ENCODE results near the gene ACLY. TPM values are rescaled to one million over a fixed set of nuclear protein-coding genes. Genes with fewer than 3 reads are reported as not detected.

The ACLY gene
- total RNA-seq, 2 experiments from 2014 or later = 189 to 192 TPM

GRCh38 chr17:41959030-41959335 is 40.2 kb upstream of the ACLY start:
- no peak for ATAC-seq
- POLR2A ChIA-PET = interaction anchor here (0.7 kb wide), 1 partner anchor 16 kb away, joined by 3 read pairs; no protein-coding TSS in a partner anchor
- CTCF ChIA-PET = interaction anchor here (0.6 to 1.2 kb wide), 5 partner anchors 18 to 222 kb away, joined by 3 to 6 read pairs (median 3); no protein-coding TSS in a partner anchor
- H3K36me3 Mint-ChIP-seq (ENCODE audit: low read depth) = no peaks in the 10 kb centered on the region
- H3K27me3 Mint-ChIP-seq = peaks cover 2% of the 10 kb centered on the region
- H3K27ac Mint-ChIP-seq = no peak overlapping the region
- H3K9me3 Mint-ChIP-seq (ENCODE audit: low read depth) = no peaks in the 10 kb centered on the region
- intact Hi-C loops (cut with DNase I, micrococcal nuclease) = loop anchor here in 1 of 2 experiments (1.0 kb wide), 1 partner anchor 221 kb away; no protein-coding TSS in a partner anchor
- no peaks in the 10 kb centered on the region for H3K4me1 Mint-ChIP-seq
- DNase-seq = no peak
- no peak overlapping the region for H3K4me3 Mint-ChIP-seq

DNA sequence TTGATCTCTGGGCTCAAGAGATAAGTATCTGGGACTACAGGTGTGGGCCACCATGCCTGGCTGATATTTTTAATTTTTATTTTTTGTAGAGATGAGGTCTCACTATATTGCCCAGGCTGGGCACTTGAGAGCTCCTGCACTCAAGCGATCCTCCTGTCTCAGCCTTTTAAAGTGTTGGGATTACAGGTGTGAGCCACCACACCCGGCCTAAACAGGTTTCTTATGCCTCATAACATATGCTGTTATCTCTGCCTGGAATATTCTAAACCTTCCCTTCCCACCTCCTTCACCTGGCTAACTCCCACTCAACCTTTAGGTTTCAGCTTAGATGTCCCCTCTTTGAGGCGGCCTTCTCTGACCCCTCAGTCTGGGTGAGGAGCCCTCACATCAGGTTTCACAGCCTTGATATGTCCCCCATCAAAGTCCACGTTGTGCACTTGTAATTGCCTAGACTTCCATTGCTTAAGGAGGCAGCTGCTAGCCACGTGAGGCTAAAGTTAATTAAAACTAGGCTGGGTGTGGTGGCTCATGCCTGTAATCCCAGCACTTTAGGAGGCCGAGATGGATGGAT is 39.2 kb upstream of the ACLY start:
- CTCF ChIA-PET = interaction anchor here (0.5 to 0.7 kb wide), 2 partner anchors 37 to 67 kb away, joined by 3 read pairs; no protein-coding TSS in a partner anchor
- ATAC-seq (no peak), DNase-seq (no peak)
- Mint-ChIP-seq H3K9me3 (ENCODE audit: low read depth) (no peaks in the 10 kb centered on the region), H3K36me3 (ENCODE audit: low read depth) (no peaks in the 10 kb centered on the region), H3K4me1 (no peaks in the 10 kb centered on the region), H3K27ac (no peak overlapping the region), H3K27me3 (peaks cover 2% of the 10 kb centered on the region), H3K4me3 (no peak overlapping the region)
- intact Hi-C loops (cut with DNase I, micrococcal nuclease) = no loop called here
- POLR2A ChIA-PET = no interaction called here

- no peaks in the 10 kb centered on the region for H3K4me1 Mint-ChIP-seq
- no peak for DNase-seq
- H3K4me3 Mint-ChIP-seq = no peak overlapping the region
- CTCF ChIA-PET = interaction anchor here (0.5 to 0.7 kb wide), 2 partner anchors 36 to 69 kb away, joined by 3 read pairs; no protein-coding TSS in a partner anchor
- POLR2A ChIA-PET = no interaction called here
- intact Hi-C loops (cut with DNase I, micrococcal nuclease) = no loop called here
- no peaks in the 10 kb centered on the region for H3K36me3 Mint-ChIP-seq (ENCODE audit: low read depth)
- H3K27me3 Mint-ChIP-seq = peaks cover 2% of the 10 kb centered on the region
- H3K9me3 Mint-ChIP-seq (ENCODE audit: low read depth) = no peaks in the 10 kb centered on the region
- ATAC-seq = no peak
- no peak overlapping the region for H3K27ac Mint-ChIP-seq
These were observed 38.5 kb upstream of the ACLY start for GRCh38 chr17:41957031-41957868.

DNA sequence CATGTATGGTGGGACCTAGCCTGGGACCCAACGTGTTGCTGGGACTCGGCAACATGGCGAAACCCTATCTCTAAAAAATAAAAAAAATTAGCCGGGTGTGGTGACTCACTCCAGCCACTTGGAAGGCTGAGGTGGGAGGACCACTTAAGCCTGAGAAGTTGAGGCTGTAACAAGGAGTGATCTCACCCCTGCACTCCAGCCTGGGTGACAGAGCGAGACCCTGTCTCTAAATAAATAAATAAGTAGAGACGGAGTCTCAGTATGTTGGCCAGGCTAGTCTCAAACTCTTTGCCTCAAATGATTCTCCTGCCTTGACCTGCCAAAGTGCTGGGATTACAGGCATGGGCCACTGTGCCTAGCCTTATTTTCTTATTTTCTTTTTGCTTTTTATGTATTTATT is 37.8 kb upstream of the ACLY start:
- H3K27ac Mint-ChIP-seq = no peak overlapping the region
- H3K36me3 Mint-ChIP-seq (ENCODE audit: low read depth) = no peaks in the 10 kb centered on the region
- ChIA-PET CTCF (interaction anchor here (0.7 kb wide), 1 partner anchor 70 kb away, joined by 3 read pairs; no protein-coding TSS in a partner anchor), POLR2A (no interaction called here)
- no peak overlapping the region for H3K4me3 Mint-ChIP-seq
- ATAC-seq = no peak
- H3K4me1 Mint-ChIP-seq = no peaks in the 10 kb centered on the region
- H3K27me3 Mint-ChIP-seq = peaks cover 2% of the 10 kb centered on the region
- DNase-seq = no peak
- no peaks in the 10 kb centered on the region for H3K9me3 Mint-ChIP-seq (ENCODE audit: low read depth)
- intact Hi-C loops (cut with DNase I, micrococcal nuclease) = no loop called here

GRCh38 chr17:41948762-41949460 is 30.2 kb upstream of the ACLY start:
- POLR2A ChIA-PET = interaction anchor here (0.7 kb wide), 1 partner anchor 82 kb away, joined by 3 read pairs; no protein-coding TSS in a partner anchor
- ATAC-seq (no peak), DNase-seq (no peak)
- H3K27me3 Mint-ChIP-seq = no peaks in the 10 kb centered on the region
- H3K36me3 Mint-ChIP-seq (ENCODE audit: low read depth) = no peaks in the 10 kb centered on the region
- no peaks in the 10 kb centered on the region for H3K4me1 Mint-ChIP-seq
- no peak overlapping the region for H3K4me3 Mint-ChIP-seq
- H3K27ac Mint-ChIP-seq = no peak overlapping the region
- intact Hi-C loops (cut with DNase I, micrococcal nuclease) = no loop called here
- CTCF ChIA-PET = interaction anchor here (0.6 to 1.3 kb wide), 5 partner anchors 13 to 231 kb away, joined by 3 to 4 read pairs (median 4); no protein-coding TSS in a partner anchor
- no peaks in the 10 kb centered on the region for H3K9me3 Mint-ChIP-seq (ENCODE audit: low read depth)

GRCh38 chr17:41944943-41945342 is 26.2 kb upstream of the ACLY start:
- no peaks in the 10 kb centered on the region for H3K27me3 Mint-ChIP-seq
- ChIA-PET CTCF (interaction anchor here (1.3 kb wide), 1 partner anchor 16 kb away, joined by 4 read pairs; no protein-coding TSS in a partner anchor), POLR2A (no interaction called here)
- no peak overlapping the region for H3K4me3 Mint-ChIP-seq
- no peaks in the 10 kb centered on the region for H3K36me3 Mint-ChIP-seq (ENCODE audit: low read depth)
- H3K4me1 Mint-ChIP-seq = no peaks in the 10 kb centered on the region
- DNase-seq (no peak), ATAC-seq (no peak)
- intact Hi-C loops (cut with DNase I, micrococcal nuclease) = no loop called here
- H3K9me3 Mint-ChIP-seq (ENCODE audit: low read depth) = no peaks in the 10 kb centered on the region
- H3K27ac Mint-ChIP-seq = no peak overlapping the region

DNA sequence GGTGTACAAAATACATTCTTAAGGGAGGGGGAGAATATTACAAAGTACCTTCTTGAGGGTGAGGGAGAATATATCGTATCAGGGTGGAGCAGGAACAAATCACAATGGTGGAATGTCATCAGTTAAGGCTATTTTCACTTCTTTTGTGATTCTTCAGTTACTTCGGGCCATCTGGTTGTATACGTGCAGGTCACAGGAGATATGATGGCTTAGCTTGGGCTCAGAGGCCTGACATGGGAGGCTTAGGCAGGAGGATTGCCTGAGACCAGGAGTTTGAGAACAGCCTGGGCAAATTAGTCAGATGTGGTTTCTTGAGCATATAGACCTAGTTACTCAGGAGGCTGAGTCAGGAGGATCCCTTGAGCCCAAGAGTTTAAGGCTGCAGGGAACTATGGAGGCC is 24.7 kb upstream of the ACLY start:
- POLR2A ChIA-PET = interaction anchor here (1.0 kb wide), 1 partner anchor 15 kb away, joined by 3 read pairs; no protein-coding TSS in a partner anchor
- Mint-ChIP-seq H3K9me3 (ENCODE audit: low read depth) (no peaks in the 10 kb centered on the region), H3K36me3 (ENCODE audit: low read depth) (no peaks in the 10 kb centered on the region), H3K4me1 (no peaks in the 10 kb centered on the region), H3K27me3 (no peaks in the 10 kb centered on the region), H3K27ac (no peak overlapping the region), H3K4me3 (no peak overlapping the region)
- intact Hi-C loops (cut with DNase I, micrococcal nuclease) = no loop called here
- ATAC-seq (no peak), DNase-seq (no peak)
- CTCF ChIA-PET = interaction anchor here (0.7 kb wide), 1 partner anchor 185 kb away, joined by 3 read pairs; no protein-coding TSS in a partner anchor

DNA sequence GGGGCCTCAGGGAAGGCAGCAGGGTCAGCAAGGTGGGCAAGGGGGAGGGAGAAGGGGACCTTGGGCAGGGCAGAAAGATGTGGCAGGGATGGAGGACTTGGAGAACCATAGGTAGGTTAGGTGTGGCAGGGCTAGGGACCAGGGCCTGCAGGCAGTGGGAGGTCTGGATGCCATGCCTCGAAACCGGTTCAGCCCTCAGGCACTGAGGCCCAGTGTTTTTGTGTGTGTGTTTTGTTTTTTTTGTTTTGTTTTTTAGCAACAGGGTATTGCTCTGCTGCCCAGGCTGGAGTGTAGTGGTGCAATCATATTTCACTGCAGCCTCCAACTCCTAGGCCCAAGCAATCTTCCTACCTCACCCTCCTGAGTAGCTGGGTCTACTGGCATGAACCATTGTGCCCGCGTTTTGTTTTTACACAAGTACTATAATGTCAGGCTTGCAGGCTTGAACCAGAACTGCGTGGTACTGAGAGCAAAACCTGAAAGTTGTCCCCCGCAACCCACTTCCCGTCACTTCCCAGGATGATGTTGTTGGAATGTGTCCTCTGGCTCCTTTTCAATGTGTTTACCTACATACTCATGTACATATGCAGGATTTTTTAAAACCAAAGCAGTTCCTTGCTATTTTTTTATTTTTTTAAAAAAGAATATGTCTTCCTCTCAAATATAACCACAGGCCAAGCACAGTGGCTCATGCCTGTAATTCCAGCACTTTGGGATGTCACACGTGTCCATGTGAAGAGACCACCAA is 24.0 kb upstream of the ACLY start:
- Mint-ChIP-seq H3K27me3 (no peaks in the 10 kb centered on the region), H3K27ac (no peak overlapping the region), H3K9me3 (ENCODE audit: low read depth) (no peaks in the 10 kb centered on the region), H3K4me1 (no peaks in the 10 kb centered on the region), H3K36me3 (ENCODE audit: low read depth) (no peaks in the 10 kb centered on the region), H3K4me3 (no peak overlapping the region)
- intact Hi-C loops (cut with DNase I, micrococcal nuclease) = no loop called here
- DNase-seq = no peak
- ATAC-seq = no peak
- ChIA-PET CTCF (interaction anchor here (0.7 kb wide), 1 partner anchor 186 kb away, joined by 3 read pairs; no protein-coding TSS in a partner anchor), POLR2A (interaction anchor here (1.0 kb wide), 1 partner anchor 16 kb away, joined by 3 read pairs; no protein-coding TSS in a partner anchor)

- H3K36me3 Mint-ChIP-seq (ENCODE audit: low read depth) = no peaks in the 10 kb centered on the region
- ChIA-PET POLR2A (no interaction called here), CTCF (no interaction called here)
- H3K4me1 Mint-ChIP-seq = no peaks in the 10 kb centered on the region
- intact Hi-C loops (cut with DNase I, micrococcal nuclease) = no loop called here
- H3K9me3 Mint-ChIP-seq (ENCODE audit: low read depth) = no peaks in the 10 kb centered on the region
- H3K27me3 Mint-ChIP-seq = no peaks in the 10 kb centered on the region
- no peak for DNase-seq
- no peak overlapping the region for H3K4me3 Mint-ChIP-seq
- no peak for ATAC-seq
- no peak overlapping the region for H3K27ac Mint-ChIP-seq
These were observed 22.4 kb upstream of the ACLY start for GRCh38 chr17:41941168-41941567.

DNA sequence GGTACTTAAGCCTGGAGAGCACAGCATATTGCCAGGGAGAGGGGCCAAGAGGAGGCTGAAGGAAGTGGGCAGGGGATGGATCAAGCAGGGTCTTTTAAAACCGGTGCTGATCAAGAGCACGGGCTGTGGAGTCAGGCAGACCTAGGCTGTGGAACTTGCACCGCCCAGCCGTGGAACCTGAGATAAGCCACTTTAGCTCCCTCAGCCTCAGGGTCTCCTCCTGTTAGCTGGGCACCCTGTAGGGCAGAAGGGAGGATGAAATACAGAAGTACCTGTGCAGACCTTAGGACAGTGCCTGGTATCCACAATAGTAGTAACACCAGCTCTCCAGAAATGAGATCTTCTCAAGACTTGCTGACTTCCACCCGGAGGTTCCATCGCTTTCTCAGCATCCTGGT is 20.9 kb upstream of the ACLY start:
- intact Hi-C loops (cut with DNase I, micrococcal nuclease) = no loop called here
- Mint-ChIP-seq H3K27ac (no peak overlapping the region), H3K27me3 (no peaks in the 10 kb centered on the region), H3K4me1 (no peaks in the 10 kb centered on the region), H3K4me3 (no peak overlapping the region), H3K9me3 (ENCODE audit: low read depth) (no peaks in the 10 kb centered on the region), H3K36me3 (ENCODE audit: low read depth) (no peaks in the 10 kb centered on the region)
- CTCF ChIA-PET = interaction anchor here (0.7 to 1.2 kb wide), 3 partner anchors 9 to 128 kb away, joined by 3 to 4 read pairs (median 4); no protein-coding TSS in a partner anchor
- POLR2A ChIA-PET = no interaction called here
- no peak for ATAC-seq
- DNase-seq = no peak
